ENCODE measurements around the gene OR1M1. TPM values are rescaled to one million over a fixed set of nuclear protein-coding genes. Genes with fewer than 3 reads are reported as not detected.

OR1M1 gene
- total RNA-seq, 1 experiment from 2014 or later, result not detected

- DNase-seq, result no peak
- TF ChIP-seq EZH2 (IDR thresholded peaks at IDR 0.05; ENCODE audit: low read length, unreplicated experiment) (no peak), EZH2phosphoT487 (IDR thresholded peaks at IDR 0.05; ENCODE audit: borderline replicate concordance, low read length) (no peak)
- TF ChIP-seq, protein P1, sequence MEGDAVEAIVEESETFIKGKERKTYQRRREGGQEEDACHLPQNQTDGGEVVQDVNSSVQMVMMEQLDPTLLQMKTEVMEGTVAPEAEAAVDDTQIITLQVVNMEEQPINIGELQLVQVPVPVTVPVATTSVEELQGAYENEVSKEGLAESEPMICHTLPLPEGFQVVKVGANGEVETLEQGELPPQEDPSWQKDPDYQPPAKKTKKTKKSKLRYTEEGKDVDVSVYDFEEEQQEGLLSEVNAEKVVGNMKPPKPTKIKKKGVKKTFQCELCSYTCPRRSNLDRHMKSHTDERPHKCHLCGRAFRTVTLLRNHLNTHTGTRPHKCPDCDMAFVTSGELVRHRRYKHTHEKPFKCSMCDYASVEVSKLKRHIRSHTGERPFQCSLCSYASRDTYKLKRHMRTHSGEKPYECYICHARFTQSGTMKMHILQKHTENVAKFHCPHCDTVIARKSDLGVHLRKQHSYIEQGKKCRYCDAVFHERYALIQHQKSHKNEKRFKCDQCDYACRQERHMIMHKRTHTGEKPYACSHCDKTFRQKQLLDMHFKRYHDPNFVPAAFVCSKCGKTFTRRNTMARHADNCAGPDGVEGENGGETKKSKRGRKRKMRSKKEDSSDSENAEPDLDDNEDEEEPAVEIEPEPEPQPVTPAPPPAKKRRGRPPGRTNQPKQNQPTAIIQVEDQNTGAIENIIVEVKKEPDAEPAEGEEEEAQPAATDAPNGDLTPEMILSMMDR (conservative IDR thresholded peaks at IDR 0.05; ENCODE audit: low read depth, low read length), result no peak
- POLR2A ChIA-PET (ENCODE audit: unreplicated experiment), result no interaction called here
These were observed 28.5 kb downstream of the OR1M1 start, which contains the start of gene OR7G1 for GRCh38 chr19:9115307-9115813. Gene OR7G1 (minus strand): TSS chr19:9115763. CDS start chr19:9115763, 0 bp downstream.

GRCh38 chr19:9116547-9116946 is 29.7 kb downstream of the OR1M1 start:
- POLR2A ChIA-PET (ENCODE audit: unreplicated experiment), result no interaction called here
- no peaks in the 10 kb centered on the region for H3F3A ChIP-seq (ENCODE audit: low read length, unreplicated experiment)
- 0 out of 2 replicates have a peak, but pooled peaks cover 3% of the 10 kb centered on the region for H3K9me3 ChIP-seq (ENCODE audit: low read length)
- H3K36me3 ChIP-seq (ENCODE audit: low read depth, low read length), result no peaks in the 10 kb centered on the region
- H3K27me3 ChIP-seq (ENCODE audit: low read length), result peaks cover 23% of the 10 kb centered on the region
- TF ChIP-seq EZH2phosphoT487 (IDR thresholded peaks at IDR 0.05; ENCODE audit: borderline replicate concordance, low read length), result no peak
- TF ChIP-seq EZH2 (IDR thresholded peaks at IDR 0.05; ENCODE audit: low read length, unreplicated experiment), result no peak
- TF ChIP-seq, protein P1 (conservative IDR thresholded peaks at IDR 0.05; ENCODE audit: low read depth, low read length), result no peak
- no TSS peak for BruUV-seq (replicated peaks)
- ATAC-seq, result no peak
- no peak overlapping the region for H3K4me3 ChIP-seq (ENCODE audit: low read length)
- no peak overlapping the region for H2AFZ ChIP-seq (ENCODE audit: low read length)
- CTCF ChIA-PET, result no interaction called here
- H3K79me2 ChIP-seq (ENCODE audit: low read length), result no peaks in the 10 kb centered on the region
- no peak overlapping the region for H3K27ac ChIP-seq (ENCODE audit: low read length)
- intact Hi-C loops (cut with micrococcal nuclease), result no loop called here
- H3K4me2 ChIP-seq (ENCODE audit: low read length), result no peak overlapping the region
- H3K9me2 ChIP-seq (replicated peaks; ENCODE audit: low read length), result no peaks in the 10 kb centered on the region
- no peak for DNase-seq
- H3K9ac ChIP-seq (ENCODE audit: low read length), result no peak overlapping the region
- no peaks in the 10 kb centered on the region for H4K20me1 ChIP-seq (ENCODE audit: low read length)
- no peaks in the 10 kb centered on the region for H3K4me1 ChIP-seq (ENCODE audit: insufficient read depth, low read length)

More at GRCh38 chr19:9115307-9115813, 28.5 kb downstream of the OR1M1 start, which contains the start of gene OR7G1:
- Histone ChIP-seq H3K4me1 (ENCODE audit: insufficient read depth, low read length) (no peaks in the 10 kb centered on the region), H3K36me3 (ENCODE audit: low read depth, low read length) (no peaks in the 10 kb centered on the region), H3K4me3 (ENCODE audit: low read length) (no peak within 1 kb of the TSS), H3K9ac (ENCODE audit: low read length) (no peak within 1 kb of the TSS), H3K79me2 (ENCODE audit: low read length) (no peaks in the 10 kb centered on the region), H4K20me1 (ENCODE audit: low read length) (no peaks in the 10 kb centered on the region), H3K27ac (ENCODE audit: low read length) (no peak within 1 kb of the TSS), H3K4me2 (ENCODE audit: low read length) (no peak within 1 kb of the TSS), H2AFZ (ENCODE audit: low read length) (no peak within 1 kb of the TSS), H3F3A (ENCODE audit: low read length, unreplicated experiment) (no peaks in the 10 kb centered on the region), H3K9me3 (ENCODE audit: low read length) (0 out of 2 replicates have a peak, but pooled peaks cover 3% of the 10 kb centered on the region), H3K27me3 (ENCODE audit: low read length) (peaks cover 28% of the 10 kb centered on the region), H3K9me2 (replicated peaks; ENCODE audit: low read length) (no peaks in the 10 kb centered on the region)
- intact Hi-C loops (cut with micrococcal nuclease), result no loop called here
- no TSS peak for BruUV-seq (replicated peaks)
- CTCF ChIA-PET, result no interaction called here
- no peak for ATAC-seq

DNA sequence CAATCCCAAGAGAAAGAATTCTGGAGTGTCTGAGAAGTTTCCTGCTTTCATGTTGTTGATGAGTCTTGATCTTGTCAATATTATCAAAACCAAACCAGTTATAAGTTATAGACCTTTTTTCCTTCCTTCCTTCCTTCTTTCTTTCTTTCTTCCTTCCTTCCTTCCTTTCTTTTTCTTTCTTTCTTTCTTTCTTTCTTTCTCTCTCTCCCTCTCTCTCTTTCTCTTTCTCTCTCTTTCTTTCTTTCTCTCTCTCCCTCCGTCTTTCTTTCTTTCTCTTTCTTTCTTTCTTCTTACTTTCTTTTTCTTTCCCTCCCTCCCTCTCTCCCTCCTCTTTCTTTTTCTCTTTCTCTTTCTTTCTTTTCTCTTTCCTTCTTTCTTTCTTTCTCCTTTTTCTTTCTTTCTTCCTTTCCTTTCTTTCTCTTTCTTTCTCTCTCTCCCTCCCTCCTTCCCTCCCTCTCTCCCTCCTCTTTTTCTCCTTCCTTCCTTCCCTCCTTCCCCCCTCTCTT is 40.1 kb downstream of the OR1M1 start, which contains the start of gene OR7G3:
Gene OR7G3, minus strand, starts transcription at position 51 of the 506 bp plus-strand sequence. Its CDS starts 0 bp downstream, at position 51.
- no peak within 1 kb of the TSS for H3K27ac ChIP-seq (ENCODE audit: low read length)
- no peaks in the 10 kb centered on the region for H4K20me1 ChIP-seq (ENCODE audit: low read length)
- H3K36me3 ChIP-seq (ENCODE audit: low read depth, low read length), result no peaks in the 10 kb centered on the region
- H3K4me1 ChIP-seq (ENCODE audit: insufficient read depth, low read length), result peaks cover 19% of the 10 kb centered on the region
- ChIA-PET POLR2A (ENCODE audit: unreplicated experiment) (no interaction called here), CTCF (no interaction called here)
- no TSS peak for BruUV-seq (replicated peaks)
- no peaks in the 10 kb centered on the region for H3K27me3 ChIP-seq (ENCODE audit: low read length)
- H3K9me2 ChIP-seq (replicated peaks; ENCODE audit: low read length), result no peaks in the 10 kb centered on the region
- no peaks in the 10 kb centered on the region for H3F3A ChIP-seq (ENCODE audit: low read length, unreplicated experiment)
- ATAC-seq (no peak), DNase-seq (no peak)
- intact Hi-C loops (cut with micrococcal nuclease), result loop anchor here (2.0 kb wide), 1 partner anchor 16 kb away; no protein-coding TSS in a partner anchor
- H3K4me2 ChIP-seq (ENCODE audit: low read length), result no peak within 1 kb of the TSS
- TF ChIP-seq, protein P1 (conservative IDR thresholded peaks at IDR 0.05; ENCODE audit: low read depth, low read length), result no peak
- no peak for TF ChIP-seq EZH2 (IDR thresholded peaks at IDR 0.05; ENCODE audit: low read length, unreplicated experiment)
- TF ChIP-seq EZH2phosphoT487 (IDR thresholded peaks at IDR 0.05; ENCODE audit: borderline replicate concordance, low read length), result no peak
- no peak within 1 kb of the TSS for H2AFZ ChIP-seq (ENCODE audit: low read length)
- H3K4me3 ChIP-seq (ENCODE audit: low read length), result no peak within 1 kb of the TSS
- H3K79me2 ChIP-seq (ENCODE audit: low read length), result no peaks in the 10 kb centered on the region
- H3K9ac ChIP-seq (ENCODE audit: low read length), result no peak within 1 kb of the TSS
- H3K9me3 ChIP-seq (ENCODE audit: low read length), result no peaks in the 10 kb centered on the region

All from PC-3 (cell line).